Measurements from ENCODE around the gene SERP1. TPM values are rescaled to one million over a fixed set of nuclear protein-coding genes. Genes with fewer than 3 reads are reported as not detected.

SERP1 gene
- total RNA-seq = 202 and 233 TPM in 2 replicates
- polyA plus RNA-seq = 157 and 165 TPM in 2 replicates

GRCh38 chr3:150546226-150547044, at the start of gene SERP1, which contains the start of gene EIF2A:
Gene SERP1 (minus strand): TSS chr3:150546496. CDS start chr3:150546135, 361 bp downstream.
Gene EIF2A (plus strand): TSS chr3:150546787. CDS start chr3:150546803, 16 bp downstream.
- Histone ChIP-seq H2AFZ (peak within 1 kb of the TSS; percentile 53), H3K79me2 (peaks cover 89% of the 10 kb centered on the region), H3K4me1 (ENCODE audit: insufficient read depth) (peaks cover 7% of the 10 kb centered on the region), H3K9me3 (ENCODE audit: low read depth) (no peaks in the 10 kb centered on the region), H3K4me2 (peak within 1 kb of the TSS; percentile 80), H3K36me3 (replicated peaks; ENCODE audit: insufficient read depth, low read depth) (no peaks in the 10 kb centered on the region), H3K27me3 (no peaks in the 10 kb centered on the region), H3K4me3 (peak within 1 kb of the TSS; percentile 65), H4K20me1 (ENCODE audit: insufficient read depth, poor library complexity, severe bottlenecking) (peaks cover 28% of the 10 kb centered on the region), H3K9me2 (replicated peaks; ENCODE audit: insufficient read depth) (no peaks in the 10 kb centered on the region), H3K27ac (peak within 1 kb of the TSS; percentile 98)
- DNase-seq (ENCODE audit: low spot score) = peak; percentile 100
- under 1% methylated on average over 86 of the region's 86 CpGs for WGBS (ENCODE audit: low lambda C conversion rate, missing lambda C conversion rate)
- TF ChIP-seq EZH2 (IDR thresholded peaks at IDR 0.05; ENCODE audit: borderline replicate concordance) = no peak

DNA sequence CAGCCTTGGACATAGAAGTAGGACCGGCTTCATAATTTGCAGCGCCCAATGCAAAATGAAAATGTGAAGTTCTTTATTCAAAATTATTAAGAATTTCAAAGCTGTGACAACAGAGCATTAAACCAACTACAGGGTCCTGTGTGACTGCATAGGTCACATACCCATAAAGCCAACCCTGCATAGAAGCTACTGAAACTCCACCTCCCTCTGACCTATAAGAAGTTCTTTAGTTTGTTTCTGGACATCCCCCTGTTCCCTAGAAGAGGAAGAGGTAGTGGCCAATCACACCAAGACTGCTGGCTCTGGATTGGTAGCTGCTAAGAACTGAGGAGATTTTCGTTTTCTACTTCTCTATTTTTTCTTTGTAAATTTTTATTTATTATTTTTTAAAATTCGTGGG, 47.9 kb upstream of the SERP1 start:
- Histone ChIP-seq H4K20me1 (ENCODE audit: insufficient read depth, poor library complexity, severe bottlenecking) (no peaks in the 10 kb centered on the region), H3K4me3 (no peak overlapping the region), H3K9me2 (replicated peaks; ENCODE audit: insufficient read depth) (no peaks in the 10 kb centered on the region), H3K79me2 (peaks cover 38% of the 10 kb centered on the region), H3K9me3 (ENCODE audit: low read depth) (no peaks in the 10 kb centered on the region), H3K4me2 (no peak overlapping the region), H3K27me3 (no peaks in the 10 kb centered on the region), H3K4me1 (ENCODE audit: insufficient read depth) (no peaks in the 10 kb centered on the region), H2AFZ (no peak overlapping the region), H3K36me3 (replicated peaks; ENCODE audit: insufficient read depth, low read depth) (no peaks in the 10 kb centered on the region), H3K27ac (no peak overlapping the region)
- no peak for TF ChIP-seq EZH2 (IDR thresholded peaks at IDR 0.05; ENCODE audit: borderline replicate concordance)
- no peak for TF ChIP-seq CTCF (IDR thresholded peaks at IDR 0.05; ENCODE audit: poor library complexity)
- TF ChIP-seq EZH2phosphoT487 (IDR thresholded peaks at IDR 0.05; ENCODE audit: low read depth, severe bottlenecking, unreplicated experiment) = no peak
- WGBS (ENCODE audit: low lambda C conversion rate, missing lambda C conversion rate) = 95% methylated on average over 4 of the region's 4 CpGs
- DNase-seq (ENCODE audit: low spot score) = no peak

DNA sequence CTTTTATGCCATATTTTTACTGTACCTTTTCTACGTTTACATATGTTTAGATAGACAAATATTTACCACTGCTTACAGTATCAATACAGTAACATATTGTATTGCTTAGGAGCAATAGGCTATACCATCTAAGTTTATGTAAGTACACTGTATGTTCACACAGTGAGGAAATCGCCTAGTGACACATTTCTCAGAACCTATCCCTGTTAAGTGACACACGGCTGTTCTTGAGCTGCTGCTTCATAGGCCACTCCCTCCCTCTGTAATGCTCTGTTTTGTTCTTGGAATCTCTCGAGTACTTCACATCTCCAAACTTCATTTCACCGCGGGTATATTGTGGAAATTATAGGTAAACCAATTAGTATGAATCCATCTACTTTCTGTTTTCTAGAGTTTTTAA, 43.5 kb upstream of the SERP1 start:
- H3K27me3 ChIP-seq = no peaks in the 10 kb centered on the region
- DNase-seq (ENCODE audit: low spot score) = no peak
- no peaks in the 10 kb centered on the region for H3K36me3 ChIP-seq (replicated peaks; ENCODE audit: insufficient read depth, low read depth)
- H4K20me1 ChIP-seq (ENCODE audit: insufficient read depth, poor library complexity, severe bottlenecking) = no peaks in the 10 kb centered on the region
- H3K9me3 ChIP-seq (ENCODE audit: low read depth) = no peaks in the 10 kb centered on the region
- H3K9me2 ChIP-seq (replicated peaks; ENCODE audit: insufficient read depth) = no peaks in the 10 kb centered on the region
- H3K27ac ChIP-seq = no peak overlapping the region
- H3K79me2 ChIP-seq = peaks cover 19% of the 10 kb centered on the region
- no peaks in the 10 kb centered on the region for H3K4me1 ChIP-seq (ENCODE audit: insufficient read depth)
- H3K4me3 ChIP-seq = no peak overlapping the region
- no peak overlapping the region for H3K4me2 ChIP-seq
- TF ChIP-seq EZH2 (IDR thresholded peaks at IDR 0.05; ENCODE audit: borderline replicate concordance) (no peak), EZH2phosphoT487 (IDR thresholded peaks at IDR 0.05; ENCODE audit: low read depth, severe bottlenecking, unreplicated experiment) (no peak), CTCF (IDR thresholded peaks at IDR 0.05; ENCODE audit: poor library complexity) (no peak)
- no peak overlapping the region for H2AFZ ChIP-seq
- WGBS (ENCODE audit: low lambda C conversion rate, missing lambda C conversion rate) = 85% methylated on average over 6 of the region's 6 CpGs

Measured in hepatocyte (in vitro differentiated cells).